Medulla oblongata (tissue), 1 donor: ENCODE data around the gene CDK19.

ENCODE experiments used
- DNase-seq: peaks from one replicate; pipeline ENCODE4 v3.0.0-alpha.2; 2015; ENCODE audit errors: extremely low spot score

CDK19 gene

GRCh38 chr6:110660066-110660655 is 155.1 kb downstream of the CDK19 start:
- DNase-seq: no peak

- DNase-seq: no peak
Measured at GRCh38 chr6:110658631-110659211, 156.5 kb downstream of the CDK19 start.

DNA sequence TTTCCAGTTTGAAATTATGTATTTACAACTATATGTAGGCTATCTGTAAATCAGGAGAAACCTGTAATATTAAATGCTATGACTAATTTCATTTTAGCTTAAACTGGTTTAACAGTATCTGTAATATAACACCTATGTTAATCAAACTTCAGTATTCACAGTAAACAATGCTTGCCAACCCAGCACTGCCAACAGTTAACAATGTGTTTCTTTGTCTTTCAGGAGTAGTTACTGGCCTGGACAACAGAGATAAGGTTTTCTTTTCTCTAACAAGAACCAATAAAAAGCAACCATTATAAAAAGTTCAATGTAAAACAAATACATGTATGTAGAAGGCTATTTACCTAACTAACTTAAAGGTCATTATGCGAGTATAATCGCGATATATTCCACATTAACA is 158.8 kb downstream of the CDK19 start:
- peak; percentile 82 for DNase-seq

DNA sequence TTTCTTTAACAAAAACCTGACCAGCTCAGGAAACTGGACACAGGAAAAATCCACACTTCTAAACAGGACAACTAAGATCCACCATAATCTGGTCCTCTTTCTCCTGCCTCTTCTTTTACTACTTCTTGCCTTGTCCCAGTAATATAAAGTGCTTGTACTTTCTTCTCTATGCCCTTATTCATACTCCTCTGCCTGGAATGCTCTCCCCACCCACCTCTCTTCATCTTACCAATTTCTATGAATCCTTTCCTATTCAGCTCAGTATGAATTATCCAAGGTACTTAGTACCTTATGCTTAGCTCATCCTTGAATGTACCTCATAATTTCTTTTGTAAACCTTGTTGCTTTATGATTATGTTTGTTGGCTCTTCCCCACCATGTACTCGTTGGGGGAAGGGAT is 159.4 kb downstream of the CDK19 start:
- DNase-seq: no peak

DNA sequence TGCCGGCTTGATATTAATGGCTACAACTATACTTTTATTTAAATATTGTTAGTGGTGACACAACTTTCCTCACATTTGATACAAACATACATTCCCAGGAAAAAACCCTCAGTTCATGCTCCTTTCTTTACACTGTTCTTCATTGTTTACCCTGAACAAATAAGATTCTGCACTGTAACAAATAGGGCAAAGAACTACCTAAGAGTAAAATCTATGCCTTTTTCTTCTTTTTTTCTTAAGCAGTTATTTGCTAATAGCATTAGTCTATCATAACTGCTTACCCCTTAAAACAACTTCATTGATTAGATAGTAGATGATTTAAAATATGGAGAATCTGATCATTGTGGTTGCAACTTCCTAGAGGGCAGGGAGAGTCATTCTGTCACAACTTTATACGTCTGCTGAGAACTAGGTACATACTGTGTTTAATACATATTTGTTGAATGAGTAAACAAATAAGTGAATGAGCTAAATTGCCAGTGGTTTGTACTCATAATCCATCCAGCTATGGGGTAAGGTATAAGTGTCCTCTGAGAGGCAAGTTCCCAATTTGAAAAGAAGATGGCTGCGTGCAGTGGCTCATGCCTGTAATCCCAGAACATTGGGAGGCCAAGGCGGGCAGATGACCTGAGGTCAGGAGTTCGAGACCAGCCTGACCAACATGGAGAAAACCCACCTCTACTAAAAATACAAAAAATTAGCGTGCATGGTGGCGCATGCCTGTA is 161.0 kb downstream of the CDK19 start:
- DNase-seq: no peak

- no peak for DNase-seq
Measured at GRCh38 chr6:110653381-110653780, 161.9 kb downstream of the CDK19 start.

GRCh38 chr6:110652520-110652919 is 162.7 kb downstream of the CDK19 start:
- no peak for DNase-seq

- no peak for DNase-seq
Measured at GRCh38 chr6:110650755-110651154, 164.5 kb downstream of the CDK19 start.

GRCh38 chr6:110649704-110650103 is 165.6 kb downstream of the CDK19 start:
- no peak for DNase-seq

DNA sequence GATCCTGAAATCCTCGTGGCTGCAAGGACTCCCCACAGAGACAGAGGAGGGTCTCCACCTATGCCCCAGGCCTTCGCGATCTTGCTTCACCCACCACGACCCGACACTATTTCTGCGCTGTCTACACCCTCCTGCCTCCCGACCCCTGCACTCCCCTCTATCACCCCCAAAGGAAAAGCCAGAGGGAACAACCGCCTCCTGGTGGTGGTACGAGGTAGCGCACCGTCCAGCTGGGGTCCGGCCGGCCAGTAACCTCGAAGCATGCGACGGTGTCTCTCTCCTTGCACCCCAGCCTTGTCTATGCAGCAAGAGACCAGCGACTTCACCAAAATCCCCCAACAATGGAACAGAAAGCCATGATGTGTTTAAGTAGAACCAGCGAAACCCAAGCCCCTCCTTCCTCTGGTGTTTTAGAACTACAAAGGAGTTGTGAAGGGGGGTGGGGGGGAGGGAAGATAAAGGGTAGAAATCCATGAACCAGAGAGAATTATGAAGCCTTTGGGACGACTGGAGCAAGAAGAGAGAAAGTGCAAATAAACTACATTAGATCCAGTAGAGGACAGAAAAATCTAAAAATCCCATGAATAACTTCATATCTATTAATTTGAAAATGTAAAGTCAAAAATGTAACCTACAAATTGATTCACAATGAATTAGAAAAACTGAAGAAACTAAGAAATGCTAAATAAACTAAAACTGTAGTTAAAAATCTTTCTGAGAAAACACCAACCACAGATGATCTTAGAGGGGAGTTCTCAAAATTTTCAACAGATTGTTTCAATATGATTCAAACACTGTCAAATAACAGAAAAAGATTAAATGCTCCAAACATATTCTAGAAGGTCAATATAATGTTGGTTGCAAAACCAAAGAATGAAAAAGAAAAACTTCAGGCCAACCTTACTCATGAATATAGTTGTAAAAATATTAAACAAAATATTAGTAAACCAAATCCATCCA is 168.0 kb downstream of the CDK19 start:
- no peak for DNase-seq

DNA sequence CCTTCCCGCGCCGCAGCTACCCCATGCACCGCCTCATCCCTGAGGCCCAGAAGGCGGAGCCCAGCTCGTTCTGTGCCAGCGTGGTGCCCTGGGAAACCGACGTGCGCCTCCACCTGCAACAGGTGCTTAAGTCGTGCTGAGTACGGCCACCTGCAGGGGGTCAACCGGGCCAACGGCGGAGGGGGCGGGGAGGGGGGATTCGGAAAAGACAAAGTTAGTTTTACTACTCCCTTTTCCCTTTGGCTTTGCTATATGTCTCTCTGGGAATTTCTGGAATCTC is 168.9 kb downstream of the CDK19 start:
- DNase-seq: no peak

DNA sequence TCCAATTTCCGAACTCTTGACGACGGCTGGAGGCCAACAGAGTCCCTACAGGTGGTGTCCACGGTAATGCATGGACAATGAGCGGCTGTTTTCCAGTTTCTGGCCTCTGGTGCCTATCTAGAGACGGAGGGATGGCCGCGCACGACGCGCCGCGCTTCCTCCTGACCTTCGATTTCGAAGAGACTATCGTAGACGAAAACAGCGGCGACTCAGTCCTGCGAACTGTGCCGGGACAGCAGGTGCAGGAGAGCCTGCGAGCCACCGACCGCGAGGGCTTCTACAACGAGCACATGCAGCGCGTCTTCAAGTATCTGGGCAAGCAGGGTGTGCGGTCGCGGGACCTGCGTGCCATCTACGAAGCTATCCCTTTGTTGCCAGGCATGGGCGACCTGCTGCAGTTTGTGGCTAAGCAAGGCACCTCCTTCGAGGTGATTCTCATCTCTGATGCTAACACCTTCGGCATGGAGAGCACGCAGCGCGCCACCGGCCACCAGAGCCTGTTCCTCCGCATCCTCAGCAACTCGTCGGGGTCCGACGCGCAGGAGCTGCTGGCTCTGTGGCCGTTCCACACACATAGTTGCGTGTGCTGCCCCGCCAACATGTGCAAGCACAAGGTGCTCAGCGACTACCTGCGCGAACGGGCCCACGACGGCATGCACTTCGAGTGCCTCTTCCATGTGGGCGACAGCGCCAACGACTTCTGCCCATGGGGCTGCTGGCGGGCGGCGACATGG is 169.4 kb downstream of the CDK19 start:
- no peak for DNase-seq

- no peak for DNase-seq
Measured at GRCh38 chr6:110643175-110643574, 172.1 kb downstream of the CDK19 start.

DNA sequence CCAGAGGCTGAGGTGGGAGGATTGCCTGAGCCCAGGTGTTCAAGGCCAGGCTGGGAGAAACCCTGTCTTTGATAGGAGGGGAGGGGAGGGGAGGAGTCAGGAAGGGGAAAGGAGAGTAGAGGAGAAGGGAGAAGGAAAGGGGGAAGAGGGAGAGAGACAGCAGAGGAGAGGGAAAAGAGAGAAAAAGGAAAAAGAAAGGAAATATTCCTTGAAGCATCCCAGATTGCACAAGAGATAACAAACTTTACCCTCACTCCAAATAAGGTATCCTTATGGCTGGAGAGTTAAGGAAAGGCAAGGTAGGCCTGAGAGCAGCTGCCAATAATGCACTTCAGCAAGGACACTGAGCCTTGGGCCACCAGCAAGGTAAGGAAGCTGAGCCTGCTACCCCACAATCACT is 172.6 kb downstream of the CDK19 start:
- no peak for DNase-seq

DNA sequence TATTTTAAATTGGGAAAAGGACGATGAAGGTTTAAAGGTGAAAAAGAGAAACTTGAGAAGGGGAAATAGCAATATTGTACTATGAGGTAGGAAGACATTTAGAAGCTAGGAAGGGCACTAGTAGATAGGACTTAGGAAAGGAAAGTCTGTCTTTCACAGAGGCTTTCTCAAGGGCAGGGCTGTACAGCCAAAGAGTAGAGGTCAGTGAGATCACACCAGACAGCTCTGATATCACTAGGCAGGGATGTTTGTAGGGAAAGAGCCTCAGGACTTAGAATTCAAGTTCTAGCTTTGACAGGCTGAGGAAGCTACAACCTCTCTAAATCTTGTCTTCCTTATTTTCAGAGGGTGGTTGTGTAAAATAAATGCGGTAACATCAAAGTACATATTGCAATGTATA is 178.5 kb downstream of the CDK19 start:
- no peak for DNase-seq

DNA sequence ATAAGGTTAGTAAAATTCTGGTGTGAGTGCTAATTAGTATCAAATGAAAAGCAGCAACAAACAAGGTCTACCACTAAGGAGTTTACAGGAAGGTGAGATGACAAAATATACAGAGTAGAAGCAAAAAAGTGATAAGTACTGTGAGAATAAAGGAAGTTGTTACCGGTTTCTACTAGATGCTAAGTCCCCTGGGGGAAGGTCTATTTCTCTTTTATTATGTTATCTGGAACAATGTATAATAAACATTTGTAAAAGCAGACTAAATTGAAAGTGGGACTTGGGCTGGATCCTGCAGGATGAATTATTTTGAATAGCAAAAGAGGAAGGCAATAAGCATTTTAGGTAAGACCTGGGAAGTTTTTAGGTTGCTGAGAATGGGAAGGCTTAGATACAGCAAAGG is 180.2 kb downstream of the CDK19 start:
- DNase-seq: no peak

GRCh38 chr6:110633731-110634213 is 181.5 kb downstream of the CDK19 start:
- no peak for DNase-seq

GRCh38 chr6:110629153-110629552 is 186.1 kb downstream of the CDK19 start:
- no peak for DNase-seq

DNA sequence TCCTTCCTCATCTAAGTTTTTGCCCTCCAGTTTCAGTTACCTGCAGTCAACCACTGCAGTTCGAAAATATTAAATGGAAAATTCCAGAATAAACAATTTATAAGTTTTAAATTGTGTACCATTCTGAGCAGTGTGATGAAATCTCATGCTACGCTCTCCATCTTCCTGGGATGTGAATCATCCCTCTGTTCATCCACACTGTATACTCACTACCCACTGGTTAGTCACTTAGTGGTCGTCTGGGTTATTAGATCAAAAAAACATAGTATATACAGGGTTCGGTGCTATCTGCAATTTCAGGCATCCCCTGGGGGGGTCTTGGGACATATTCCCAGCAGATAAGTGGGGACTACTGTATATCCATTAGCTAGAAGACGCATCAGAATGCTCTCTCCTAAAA is 186.9 kb downstream of the CDK19 start:
- no peak for DNase-seq

- DNase-seq: no peak
Measured at GRCh38 chr6:110626442-110626841, 188.8 kb downstream of the CDK19 start.

- DNase-seq: no peak
Measured at GRCh38 chr6:110625883-110626282, 189.4 kb downstream of the CDK19 start.
